ENCODE measurements around the gene MTX2. TPM values are rescaled to one million over a fixed set of nuclear protein-coding genes. Genes with fewer than 3 reads are reported as not detected.

Gene MTX2
- total and polyA plus RNA-seq, 2 experiments from 2014 or later = 38.6 to 54.8 TPM

DNA sequence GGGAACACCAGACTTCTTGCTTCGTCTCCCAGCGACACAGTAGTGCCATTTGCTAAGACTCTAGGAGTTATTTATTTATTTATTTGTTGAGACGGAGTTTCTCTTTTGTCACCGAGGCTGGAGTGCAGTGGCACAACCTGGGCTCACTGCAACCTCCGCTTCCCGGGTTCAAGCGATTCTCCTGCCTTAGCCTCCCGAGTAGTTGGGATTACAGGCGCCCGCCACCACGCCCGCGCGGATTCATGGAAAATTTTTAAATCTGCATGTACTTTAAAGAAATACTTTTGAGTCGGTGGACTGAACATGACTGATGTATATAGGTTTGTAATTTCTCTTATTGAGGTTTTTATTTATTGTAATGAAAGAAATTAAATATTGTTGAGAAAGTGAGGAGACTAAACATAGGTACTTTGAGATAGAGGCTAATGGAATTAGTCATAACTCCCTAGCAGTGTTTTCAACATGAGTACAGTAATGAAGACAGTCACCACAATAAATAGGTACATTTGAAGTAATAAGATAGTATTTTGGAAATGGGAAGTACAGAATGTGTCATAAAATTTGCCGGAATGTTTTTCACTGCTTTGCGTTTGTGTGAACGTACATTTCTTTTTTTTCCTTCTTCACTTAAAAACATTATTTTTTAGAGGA is 983 bp downstream of the MTX2 start:
- no peak for DNase-seq (ENCODE audit: low spot score)
- no peaks in the 10 kb centered on the region for H3K27me3 ChIP-seq
- no peaks in the 10 kb centered on the region for H3K9me2 ChIP-seq (replicated peaks; ENCODE audit: insufficient read depth)
- peak overlapping the region; percentile 96 for H3K27ac ChIP-seq
- TF ChIP-seq EZH2 (IDR thresholded peaks at IDR 0.05; ENCODE audit: borderline replicate concordance) = no peak
- TF ChIP-seq, protein P1, sequence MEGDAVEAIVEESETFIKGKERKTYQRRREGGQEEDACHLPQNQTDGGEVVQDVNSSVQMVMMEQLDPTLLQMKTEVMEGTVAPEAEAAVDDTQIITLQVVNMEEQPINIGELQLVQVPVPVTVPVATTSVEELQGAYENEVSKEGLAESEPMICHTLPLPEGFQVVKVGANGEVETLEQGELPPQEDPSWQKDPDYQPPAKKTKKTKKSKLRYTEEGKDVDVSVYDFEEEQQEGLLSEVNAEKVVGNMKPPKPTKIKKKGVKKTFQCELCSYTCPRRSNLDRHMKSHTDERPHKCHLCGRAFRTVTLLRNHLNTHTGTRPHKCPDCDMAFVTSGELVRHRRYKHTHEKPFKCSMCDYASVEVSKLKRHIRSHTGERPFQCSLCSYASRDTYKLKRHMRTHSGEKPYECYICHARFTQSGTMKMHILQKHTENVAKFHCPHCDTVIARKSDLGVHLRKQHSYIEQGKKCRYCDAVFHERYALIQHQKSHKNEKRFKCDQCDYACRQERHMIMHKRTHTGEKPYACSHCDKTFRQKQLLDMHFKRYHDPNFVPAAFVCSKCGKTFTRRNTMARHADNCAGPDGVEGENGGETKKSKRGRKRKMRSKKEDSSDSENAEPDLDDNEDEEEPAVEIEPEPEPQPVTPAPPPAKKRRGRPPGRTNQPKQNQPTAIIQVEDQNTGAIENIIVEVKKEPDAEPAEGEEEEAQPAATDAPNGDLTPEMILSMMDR (IDR thresholded peaks at IDR 0.05; ENCODE audit: poor library complexity) = no peak
- no peak for TF ChIP-seq EZH2phosphoT487 (IDR thresholded peaks at IDR 0.05; ENCODE audit: low read depth, severe bottlenecking, unreplicated experiment)
- WGBS (ENCODE audit: low lambda C conversion rate, missing lambda C conversion rate) = 51% methylated on average over 18 of the region's 18 CpGs
- no peaks in the 10 kb centered on the region for H3K9me3 ChIP-seq (ENCODE audit: low read depth)
- H3K79me2 ChIP-seq = peaks cover 55% of the 10 kb centered on the region
- no peaks in the 10 kb centered on the region for H3K36me3 ChIP-seq (replicated peaks; ENCODE audit: insufficient read depth, low read depth)
- H3K4me3 ChIP-seq = peak overlapping the region; percentile 90
- peaks cover 12% of the 10 kb centered on the region for H4K20me1 ChIP-seq (ENCODE audit: insufficient read depth, poor library complexity, severe bottlenecking)
- peaks cover 8% of the 10 kb centered on the region for H3K4me1 ChIP-seq (ENCODE audit: insufficient read depth)
- H2AFZ ChIP-seq = peak overlapping the region; percentile 73
- H3K4me2 ChIP-seq = peak overlapping the region; percentile 83

DNA sequence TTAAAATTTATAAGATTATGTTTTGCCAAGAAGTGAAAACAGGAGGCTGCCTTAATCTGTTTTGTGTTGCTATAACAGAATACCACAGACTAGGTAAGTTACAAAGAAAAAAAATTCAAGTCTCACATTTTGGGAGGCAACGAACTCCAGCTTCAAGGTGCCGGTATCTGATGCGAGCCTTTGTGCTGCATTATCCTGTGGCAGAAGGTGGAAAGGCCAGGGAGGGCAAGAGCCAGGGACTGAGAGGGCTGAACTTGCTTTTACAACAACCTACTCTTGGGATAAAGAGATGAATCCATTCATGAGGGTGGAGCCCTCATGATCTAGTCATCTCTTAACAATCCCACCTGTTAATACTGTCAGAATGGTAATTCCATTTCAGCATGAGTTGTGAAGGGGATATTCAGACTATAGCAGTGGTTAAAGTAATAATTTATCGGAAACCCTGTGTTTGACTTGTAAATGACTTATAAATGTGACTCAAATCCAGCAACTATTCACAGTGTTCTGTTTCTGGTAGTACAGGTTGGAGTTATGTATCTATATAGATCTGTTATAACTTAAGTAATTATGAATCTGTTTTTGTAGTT is 3.7 kb downstream of the MTX2 start:
- TF ChIP-seq EZH2 (IDR thresholded peaks at IDR 0.05; ENCODE audit: borderline replicate concordance) (no peak), EZH2phosphoT487 (IDR thresholded peaks at IDR 0.05; ENCODE audit: low read depth, severe bottlenecking, unreplicated experiment) (no peak)
- TF ChIP-seq, protein P1 (IDR thresholded peaks at IDR 0.05; ENCODE audit: poor library complexity) = no peak
- no peak overlapping the region for H2AFZ ChIP-seq
- no peak overlapping the region for H3K27ac ChIP-seq
- H3K79me2 ChIP-seq = peaks cover 78% of the 10 kb centered on the region
- no peaks in the 10 kb centered on the region for H3K27me3 ChIP-seq
- peaks cover 16% of the 10 kb centered on the region for H4K20me1 ChIP-seq (ENCODE audit: insufficient read depth, poor library complexity, severe bottlenecking)
- H3K4me3 ChIP-seq = no peak overlapping the region
- WGBS (ENCODE audit: low lambda C conversion rate, missing lambda C conversion rate) = 89% methylated on average over 4 of the region's 4 CpGs
- H3K4me1 ChIP-seq (ENCODE audit: insufficient read depth) = peaks cover 8% of the 10 kb centered on the region
- no peaks in the 10 kb centered on the region for H3K9me2 ChIP-seq (replicated peaks; ENCODE audit: insufficient read depth)
- H3K9me3 ChIP-seq (ENCODE audit: low read depth) = no peaks in the 10 kb centered on the region
- DNase-seq (ENCODE audit: low spot score) = no peak
- H3K4me2 ChIP-seq = no peak overlapping the region
- H3K36me3 ChIP-seq (replicated peaks; ENCODE audit: insufficient read depth, low read depth) = no peaks in the 10 kb centered on the region

DNA sequence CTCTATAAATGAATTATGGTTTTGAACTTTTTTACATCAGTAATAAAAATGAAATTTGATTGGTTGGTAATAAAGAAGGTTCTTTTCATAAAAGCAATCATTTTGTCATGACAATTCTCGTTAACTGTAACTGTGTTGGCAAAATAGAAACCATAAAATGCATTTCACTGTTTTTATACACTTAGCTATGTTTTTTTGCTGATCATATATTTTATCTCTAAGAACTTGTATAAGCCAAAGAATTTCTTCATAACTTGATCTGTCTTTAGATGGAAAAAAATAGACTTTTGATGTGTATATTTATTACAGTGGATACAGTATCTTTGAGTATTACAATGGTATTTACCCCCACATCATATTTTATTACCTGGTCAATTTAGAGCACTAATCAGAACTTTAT is 9.7 kb downstream of the MTX2 start:
- 93% methylated on average over 1 of the region's 1 CpG for WGBS (ENCODE audit: low lambda C conversion rate, missing lambda C conversion rate)

More for the DNA sequence above, 9.7 kb downstream of the MTX2 start:
- TF ChIP-seq EZH2phosphoT487 (IDR thresholded peaks at IDR 0.05; ENCODE audit: low read depth, severe bottlenecking, unreplicated experiment) (no peak), EZH2 (IDR thresholded peaks at IDR 0.05; ENCODE audit: borderline replicate concordance) (no peak)
- TF ChIP-seq, protein P1 (IDR thresholded peaks at IDR 0.05; ENCODE audit: poor library complexity) = no peak
- Histone ChIP-seq H3K79me2 (peaks cover 87% of the 10 kb centered on the region), H4K20me1 (ENCODE audit: insufficient read depth, poor library complexity, severe bottlenecking) (peaks cover 9% of the 10 kb centered on the region), H3K27ac (no peak overlapping the region), H3K4me2 (no peak overlapping the region), H3K9me2 (replicated peaks; ENCODE audit: insufficient read depth) (no peaks in the 10 kb centered on the region), H3K36me3 (replicated peaks; ENCODE audit: insufficient read depth, low read depth) (no peaks in the 10 kb centered on the region), H3K27me3 (no peaks in the 10 kb centered on the region), H2AFZ (no peak overlapping the region), H3K4me3 (no peak overlapping the region), H3K9me3 (ENCODE audit: low read depth) (no peaks in the 10 kb centered on the region), H3K4me1 (ENCODE audit: insufficient read depth) (no peaks in the 10 kb centered on the region)
- no peak for DNase-seq (ENCODE audit: low spot score)

All from hepatocyte (in vitro differentiated cells).